K562 (cell line): ENCODE data around the gene PCSK5. TPM values are rescaled to one million over a fixed set of nuclear protein-coding genes. Genes with fewer than 3 reads are reported as not detected.

ENCODE experiments used
- ATAC-seq: fragments of 200-7000 bp; cut with Tn5 transposase; 3 replicates; pipeline ENCODE4 v1.9.1; 2020; ENCODE audit warnings: moderate library complexity
- BruUV-seq: library from RNA; stranded (reverse); fragments of 400-500 nt; replicated peaks from 2 replicates; lab custom pipeline; 2021; lab: Mats Ljungman, UMichigan
- CTCF ChIA-PET: fragments of 300-600 bp; formaldehyde crosslinking; extraction: SDS; loops from one replicate; lab custom pipeline; 2021; ENCODE audit warnings: low intra/inter-chr PET ratio; lab: Yijun Ruan, JAX
- POLR2A ChIA-PET: fragments of 300-600, 350-650 bp; sonication (Branson Sonifier 250); formaldehyde crosslinking; extraction: SDS; loops from one replicate; lab custom pipeline; 2021; ENCODE audit warnings: antibody characterized with exemption, inconsistent platforms; lab: Yijun Ruan, JAX
- DNase-seq, 4 experiments: peaks; one replicate each; pipeline versions ENCODE4 v3.0.0 to v3.0.0-alpha.2; 2011 to 2018; ENCODE audit warnings: low spot score in 3 of 4, mixed read lengths in 3 of 4; ENCODE audit errors: extremely low read depth in 1 of 4
- FAIRE-seq: peaks from 2 replicates; lab custom pipeline; 2011; peaks lifted over from hg19 to GRCh38; lab: Jason Lieb, UNC
- H2AFZ ChIP-seq: 2 replicates; pipeline ENCODE4 v1.6.0; 2011; ENCODE audit warnings: low read depth, low read length, control low read depth, inconsistent platforms
- H3K27ac ChIP-seq: fragments of 200-600 bp; 3 replicates; pipeline ENCODE4 v1.8.0; 2011; ENCODE audit warnings: low read depth, mild to moderate bottlenecking, control low read depth, inconsistent platforms, low read length, moderate library complexity, mixed read lengths; ENCODE audit errors: extremely low read depth
- H3K27me3 ChIP-seq, 2 experiments: fragments of 300-600 bp in 1 of 2; 2 replicates in 1 of 2; 3 replicates in 1 of 2; pipeline versions ENCODE4 v1.6.0 to v1.8.0; 2011; ENCODE audit warnings: inconsistent platforms in 2 of 2, low read length in 2 of 2, mild to moderate bottlenecking in 1 of 2, mixed read lengths in 1 of 2, moderate library complexity in 1 of 2; ENCODE audit not compliant: control insufficient read depth in 2 of 2, insufficient read depth in 2 of 2
- H3K36me3 ChIP-seq: fragments of 300-600 bp; 3 replicates; pipeline ENCODE4 v1.8.0; 2011; ENCODE audit warnings: mild to moderate bottlenecking, low read length, inconsistent platforms; ENCODE audit not compliant: control insufficient read depth, insufficient read depth
- H3K4me1 ChIP-seq, 2 experiments: fragments of 200-600 bp in 1 of 2; replicated peaks in 1 of 2; 2 replicates in 1 of 2; 3 replicates in 1 of 2; pipeline versions ENCODE4 v1.5.1 to v1.8.0; 2011; ENCODE audit warnings: inconsistent platforms in 2 of 2, low read length in 2 of 2, mild to moderate bottlenecking in 1 of 2, mixed read lengths in 1 of 2, moderate library complexity in 1 of 2; ENCODE audit not compliant: control insufficient read depth in 2 of 2, insufficient read depth in 2 of 2
- H3K4me2 ChIP-seq: 2 replicates; pipeline ENCODE4 v1.6.1; 2011; ENCODE audit warnings: low read length, control low read depth, inconsistent platforms, mixed read lengths; ENCODE audit not compliant: insufficient read depth
- H3K4me3 ChIP-seq: fragments of 200-600 bp; sonication (generic), shearing (Covaris generic); 2 replicates; pipeline ENCODE4 v1.5.1; 2016; ENCODE audit warnings: control low read depth, inconsistent platforms
- H3K79me2 ChIP-seq: fragments of 200-600 bp; 3 replicates; pipeline ENCODE4 v1.8.0; 2011; ENCODE audit warnings: low read length, inconsistent platforms; ENCODE audit not compliant: control insufficient read depth, insufficient read depth
- H3K9ac ChIP-seq, 2 experiments: 2 replicates each; pipeline versions ENCODE4 v1.6.0 to v1.6.1; 2011; ENCODE audit warnings: low read depth in 2 of 2, low read length in 2 of 2, control low read depth in 1 of 2, inconsistent platforms in 1 of 2, mild to moderate bottlenecking in 1 of 2, mixed read lengths in 1 of 2; ENCODE audit not compliant: insufficient read depth in 1 of 2
- H3K9me1 ChIP-seq: one replicate; pipeline ENCODE4 v1.6.0; 2011; ENCODE audit warnings: inconsistent platforms, mild to moderate bottlenecking, low read length, moderate library complexity; ENCODE audit not compliant: control insufficient read depth, insufficient read depth
- H3K9me3 ChIP-seq: replicated peaks from 2 replicates; pipeline ENCODE4 v1.5.1; 2011; ENCODE audit warnings: low read depth, low read length, inconsistent platforms; ENCODE audit not compliant: control insufficient read depth, insufficient read depth
- H4K20me1 ChIP-seq: replicated peaks from 2 replicates; pipeline ENCODE4 v1.6.1; 2011; ENCODE audit warnings: low read length, inconsistent platforms, mixed read lengths; ENCODE audit not compliant: control insufficient read depth, insufficient read depth
- GATAD2B ChIP-seq: fragments of 450-650 bp; IDR thresholded peaks from 2 replicates; pipeline ENCODE4 v1.6.1; 2017; ENCODE audit warnings: mild to moderate bottlenecking, borderline replicate concordance
- HDAC8 ChIP-seq: fragments of 450-650 bp; IDR thresholded peaks from 2 replicates; pipeline ENCODE4 v1.6.1; 2016; ENCODE audit warnings: mild to moderate bottlenecking, missing genetic modification characterization, moderate library complexity, missing compliant biosample characterization
- MCM5 ChIP-seq: fragments of 450-650 bp; IDR thresholded peaks from 2 replicates; pipeline ENCODE4 v1.6.1; 2016; ENCODE audit warnings: low read depth
- NFE2 ChIP-seq: IDR thresholded peaks from 2 replicates; pipeline ENCODE4 v1.6.1; 2014; ENCODE audit warnings: antibody characterized with exemption, low read depth
- PTRF ChIP-seq: fragments of 450-650 bp; IDR thresholded peaks from 2 replicates; pipeline ENCODE4 v1.6.1; 2016; ENCODE audit warnings: mild to moderate bottlenecking, missing genetic modification characterization, missing compliant biosample characterization
- SRSF1 ChIP-seq: fragments of 200-400 bp; formaldehyde crosslinking; IDR thresholded peaks from 2 replicates; pipeline ENCODE4 v1.6.1; 2017; ENCODE audit warnings: mild to moderate bottlenecking, low read depth, low read length, moderate library complexity
- ZNF217 ChIP-seq: sonication (generic); formaldehyde crosslinking; IDR thresholded peaks from 2 replicates; pipeline ENCODE4 v1.8.0; 2022; ENCODE audit warnings: mild to moderate bottlenecking, missing genetic modification reagents
- WGBS: fragments of 100-300 bp; shearing (Covaris generic); methylation state at CpG from one replicate; pipeline ENCODE4 v1.1.6; 2016; ENCODE audit warnings: low coverage, mixed read lengths; ENCODE audit not compliant: insufficient coverage; ENCODE audit errors: missing lambda C conversion rate; 5-methylcytosine and 5-hydroxymethylcytosine counted together
- in situ Hi-C: fragments of 300-500 bp; cut with MboI; formaldehyde crosslinking; loops from 4 replicates; pipeline ENCODE4 v1.15.0; 2018; ENCODE audit warnings: inconsistent platforms, mixed read lengths
- intact Hi-C: fragments of 100-400 bp; cut with micrococcal nuclease; formaldehyde crosslinking; loops from 2 replicates; pipeline ENCODE4 v1.14.2; 2022
- polyA plus RNA-seq, 8 experiments: library from polyadenylated mRNA; depleted of rRNA in 4 of 8; stranded (reverse) in 5 of 8; unstranded in 3 of 8; fragments of >200 nt; fragmentation: Nextera tagmentation in 2 of 8; fragmentation: Illumina TruSeq in 1 of 8; extraction: Ambion mirVana in 2 of 8; extraction: Trizol in 1 of 8; gene quantifications; 2 replicates each; pipeline versions ENCODE4 v1.2.1 to v1.2.3, GENCODE V29; 2011 to 2014; ENCODE audit warnings: inconsistent platforms in 1 of 8, missing spikeins in 1 of 8
- total RNA-seq, 7 experiments: library from RNA; depleted of rRNA in 6 of 7; stranded (reverse); fragments of >200 nt in 6 of 7; fragmentation: Illumina TruSeq in 2 of 7; extraction: Trizol in 2 of 7; gene quantifications; 2 replicates each; pipeline versions ENCODE4 v1.2.1 to v1.2.3, GENCODE V29; 2011 to 2021; ENCODE audit warnings: low replicate concordance in 1 of 7
- TF ChIP-seq, protein P1 (sequence below), 2 experiments: IDR thresholded peaks in 1 of 2; conservative IDR thresholded peaks in 1 of 2; 2 replicates each; pipeline ENCODE4 v1.6.1; 2016; ENCODE audit warnings: low read depth in 2 of 2, mild to moderate bottlenecking in 1 of 2, missing compliant biosample characterization in 1 of 2, missing genetic modification characterization in 1 of 2, moderate library complexity in 1 of 2
- TF ChIP-seq, protein P2 (sequence below): sonication (generic); formaldehyde crosslinking; IDR thresholded peaks from 2 replicates; pipeline ENCODE4 v1.9.0; 2022; ENCODE audit warnings: mild to moderate bottlenecking, missing genetic modification reagents
- TF ChIP-seq, protein P3 (sequence below): fragments of 250-450 bp; sonication (Bioruptor Pico); IDR thresholded peaks from 2 replicates; pipeline ENCODE4 v1.4.0; 2020; ENCODE audit warnings: borderline replicate concordance
- TF ChIP-seq, protein P4 (sequence below): fragments of 450-650 bp; formaldehyde crosslinking; IDR thresholded peaks from 2 replicates; pipeline ENCODE4 v1.4.0; 2020; ENCODE audit warnings: mild to moderate bottlenecking, mixed read lengths

PCSK5 gene
- total and polyA plus RNA-seq, 9 of the 15 experiments (the other 6 are each of a cell fraction or from before 2014, with no cell fraction given) = not detected

GRCh38 chr9:76161106-76161505 lies 270.6 kb downstream of the PCSK5 start:
- no peak for FAIRE-seq

More at GRCh38 chr9:76161106-76161505, 270.6 kb downstream of the PCSK5 start:
- no peaks in the 10 kb centered on the region for H3K9me3 ChIP-seq
- no peak overlapping the region for H3K9ac ChIP-seq
- H4K20me1 ChIP-seq = no peaks in the 10 kb centered on the region
- H3K27ac ChIP-seq = no peak overlapping the region
- CTCF ChIA-PET = no interaction called here
- DNase-seq (no peak), ATAC-seq (no peak)
- H3K27me3 ChIP-seq = peaks cover 0 to 7% of the 10 kb centered on the region in 2 experiments; a peak in 1 of 5 replicates
- no peaks in the 10 kb centered on the region for H3K79me2 ChIP-seq
- H3K36me3 ChIP-seq = no peaks in the 10 kb centered on the region
- intact Hi-C loops = no loop called here
- H3K4me3 ChIP-seq = no peak overlapping the region
- no TSS peak for BruUV-seq
- H2AFZ ChIP-seq = no peak overlapping the region
- no peak overlapping the region for H3K4me2 ChIP-seq
- WGBS = 3% methylated on average over 5 of the region's 5 CpGs
- no peaks in the 10 kb centered on the region for H3K9me1 ChIP-seq
- no peaks in the 10 kb centered on the region for H3K4me1 ChIP-seq
- POLR2A ChIA-PET = no interaction called here
- TF ChIP-seq MCM5 (no peak), GATAD2B (no peak), PTRF (tag) (no peak), ZNF217 (no peak), HDAC8 (tag) (no peak), NFE2 (no peak), SRSF1 (no peak)
- TF ChIP-seq, protein P1, sequence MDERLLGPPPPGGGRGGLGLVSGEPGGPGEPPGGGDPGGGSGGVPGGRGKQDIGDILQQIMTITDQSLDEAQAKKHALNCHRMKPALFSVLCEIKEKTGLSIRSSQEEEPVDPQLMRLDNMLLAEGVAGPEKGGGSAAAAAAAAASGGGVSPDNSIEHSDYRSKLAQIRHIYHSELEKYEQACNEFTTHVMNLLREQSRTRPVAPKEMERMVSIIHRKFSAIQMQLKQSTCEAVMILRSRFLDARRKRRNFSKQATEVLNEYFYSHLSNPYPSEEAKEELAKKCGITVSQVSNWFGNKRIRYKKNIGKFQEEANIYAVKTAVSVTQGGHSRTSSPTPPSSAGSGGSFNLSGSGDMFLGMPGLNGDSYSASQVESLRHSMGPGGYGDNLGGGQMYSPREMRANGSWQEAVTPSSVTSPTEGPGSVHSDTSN (CRISPR knock-in tag; IDR thresholded peaks at IDR 0.05; ENCODE audit: low read depth) = no peak
- TF ChIP-seq, protein P1 (tag; conservative IDR thresholded peaks at IDR 0.05; ENCODE audit: low read depth) = no peak
- TF ChIP-seq, protein P2, sequence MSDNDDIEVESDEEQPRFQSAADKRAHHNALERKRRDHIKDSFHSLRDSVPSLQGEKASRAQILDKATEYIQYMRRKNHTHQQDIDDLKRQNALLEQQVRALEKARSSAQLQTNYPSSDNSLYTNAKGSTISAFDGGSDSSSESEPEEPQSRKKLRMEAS (CRISPR knock-in tag) = no peak
- TF ChIP-seq, protein P3, sequence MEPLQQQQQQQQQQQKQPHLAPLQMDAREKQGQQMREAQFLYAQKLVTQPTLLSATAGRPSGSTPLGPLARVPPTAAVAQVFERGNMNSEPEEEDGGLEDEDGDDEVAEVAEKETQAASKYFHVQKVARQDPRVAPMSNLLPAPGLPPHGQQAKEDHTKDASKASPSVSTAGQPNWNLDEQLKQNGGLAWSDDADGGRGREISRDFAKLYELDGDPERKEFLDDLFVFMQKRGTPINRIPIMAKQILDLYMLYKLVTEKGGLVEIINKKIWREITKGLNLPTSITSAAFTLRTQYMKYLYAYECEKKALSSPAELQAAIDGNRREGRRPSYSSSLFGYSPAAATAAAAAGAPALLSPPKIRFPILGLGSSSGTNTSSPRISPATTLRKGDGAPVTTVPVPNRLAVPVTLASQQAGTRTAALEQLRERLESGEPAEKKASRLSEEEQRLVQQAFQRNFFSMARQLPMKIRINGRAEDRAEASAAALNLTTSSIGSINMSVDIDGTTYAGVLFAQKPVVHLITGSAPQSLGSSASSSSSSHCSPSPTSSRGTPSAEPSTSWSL = no peak
- TF ChIP-seq, protein P4, sequence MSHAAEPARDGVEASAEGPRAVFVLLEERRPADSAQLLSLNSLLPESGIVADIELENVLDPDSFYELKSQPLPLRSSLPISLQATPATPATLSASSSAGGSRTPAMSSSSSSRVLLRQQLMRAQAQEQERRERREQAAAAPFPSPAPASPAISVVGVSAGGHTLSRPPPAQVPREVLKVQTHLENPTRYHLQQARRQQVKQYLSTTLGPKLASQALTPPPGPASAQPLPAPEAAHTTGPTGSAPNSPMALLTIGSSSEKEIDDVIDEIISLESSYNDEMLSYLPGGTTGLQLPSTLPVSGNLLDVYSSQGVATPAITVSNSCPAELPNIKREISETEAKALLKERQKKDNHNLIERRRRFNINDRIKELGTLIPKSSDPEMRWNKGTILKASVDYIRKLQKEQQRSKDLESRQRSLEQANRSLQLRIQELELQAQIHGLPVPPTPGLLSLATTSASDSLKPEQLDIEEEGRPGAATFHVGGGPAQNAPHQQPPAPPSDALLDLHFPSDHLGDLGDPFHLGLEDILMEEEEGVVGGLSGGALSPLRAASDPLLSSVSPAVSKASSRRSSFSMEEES (CRISPR knock-in tag) = no peak
- in situ Hi-C loops = no loop called here
